Measurements from ENCODE around the gene FAM184B.
"Not testable (repeated sequence)": the region's sequence is repeated elsewhere in the genome, so short reads cannot be mapped to it uniquely, and the experiment has no call there.

FAM184B gene

DNA sequence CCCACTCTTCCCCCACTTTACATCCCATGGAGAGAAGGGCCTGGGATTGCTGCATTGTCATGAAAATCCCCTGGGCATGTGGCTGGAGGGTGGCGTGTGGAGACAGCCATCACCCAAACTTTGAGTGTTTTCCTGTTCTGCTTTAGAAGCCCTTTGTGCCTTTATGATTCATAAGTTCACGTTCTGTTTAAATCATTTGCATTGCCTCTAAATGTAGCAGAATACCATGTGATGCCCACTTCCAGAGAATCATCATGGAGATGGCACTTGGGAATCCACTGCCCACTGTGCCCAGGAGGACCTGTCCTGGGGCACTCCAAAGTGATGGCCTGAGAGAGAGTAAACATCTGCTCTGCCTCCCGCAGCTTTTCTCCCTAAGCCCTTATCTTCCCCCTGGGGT lies 114.2 kb downstream of the FAM184B start:
- Histone ChIP-seq H3K36me3 (no peaks in the 10 kb centered on the region), H3K27me3 (no peaks in the 10 kb centered on the region), H3K4me1 (ENCODE audit: control insufficient read depth in 1 of 2, insufficient read depth in 1 of 2, low read depth in 1 of 2, low read length in 1 of 2) (no peaks in the 10 kb centered on the region), H3K9me3 (no peaks in the 10 kb centered on the region), H3K27ac (no peak overlapping the region), H3K4me3 (ENCODE audit: low read depth in 1 of 2, low read length in 1 of 2) (no peak overlapping the region)
- TF ChIP-seq, protein P1, sequence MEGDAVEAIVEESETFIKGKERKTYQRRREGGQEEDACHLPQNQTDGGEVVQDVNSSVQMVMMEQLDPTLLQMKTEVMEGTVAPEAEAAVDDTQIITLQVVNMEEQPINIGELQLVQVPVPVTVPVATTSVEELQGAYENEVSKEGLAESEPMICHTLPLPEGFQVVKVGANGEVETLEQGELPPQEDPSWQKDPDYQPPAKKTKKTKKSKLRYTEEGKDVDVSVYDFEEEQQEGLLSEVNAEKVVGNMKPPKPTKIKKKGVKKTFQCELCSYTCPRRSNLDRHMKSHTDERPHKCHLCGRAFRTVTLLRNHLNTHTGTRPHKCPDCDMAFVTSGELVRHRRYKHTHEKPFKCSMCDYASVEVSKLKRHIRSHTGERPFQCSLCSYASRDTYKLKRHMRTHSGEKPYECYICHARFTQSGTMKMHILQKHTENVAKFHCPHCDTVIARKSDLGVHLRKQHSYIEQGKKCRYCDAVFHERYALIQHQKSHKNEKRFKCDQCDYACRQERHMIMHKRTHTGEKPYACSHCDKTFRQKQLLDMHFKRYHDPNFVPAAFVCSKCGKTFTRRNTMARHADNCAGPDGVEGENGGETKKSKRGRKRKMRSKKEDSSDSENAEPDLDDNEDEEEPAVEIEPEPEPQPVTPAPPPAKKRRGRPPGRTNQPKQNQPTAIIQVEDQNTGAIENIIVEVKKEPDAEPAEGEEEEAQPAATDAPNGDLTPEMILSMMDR (IDR thresholded peaks at IDR 0.05) = no peak

DNA sequence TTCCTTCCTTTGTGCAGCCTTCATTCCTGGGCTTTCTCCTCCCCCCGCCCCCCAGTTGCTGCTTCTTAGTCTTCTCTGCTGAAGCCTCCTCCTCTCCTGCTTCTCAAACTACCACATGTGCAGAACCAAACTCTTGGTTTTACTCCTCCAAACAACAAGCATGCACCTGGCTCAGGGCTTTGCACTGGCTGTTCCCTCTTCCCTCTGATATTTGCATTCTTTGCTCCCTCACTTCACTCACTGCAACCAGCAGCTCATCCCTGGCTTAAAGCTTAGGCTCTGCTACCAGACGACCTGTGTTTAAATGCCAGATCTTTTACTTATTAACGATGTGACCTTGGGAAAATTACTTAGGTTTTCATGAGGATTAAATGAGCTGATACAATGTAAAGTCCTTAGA lies 115.6 kb downstream of the FAM184B start:
- no peaks in the 10 kb centered on the region for H3K27me3 ChIP-seq
- H3K36me3 ChIP-seq = no peaks in the 10 kb centered on the region
- H3K4me3 ChIP-seq (ENCODE audit: low read depth in 1 of 2, low read length in 1 of 2) = no peak overlapping the region
- TF ChIP-seq, protein P1 (IDR thresholded peaks at IDR 0.05) = no peak
- H3K27ac ChIP-seq = no peak overlapping the region
- H3K9me3 ChIP-seq = no peaks in the 10 kb centered on the region
- no peaks in the 10 kb centered on the region for H3K4me1 ChIP-seq (ENCODE audit: control insufficient read depth in 1 of 2, insufficient read depth in 1 of 2, low read depth in 1 of 2, low read length in 1 of 2)

DNA sequence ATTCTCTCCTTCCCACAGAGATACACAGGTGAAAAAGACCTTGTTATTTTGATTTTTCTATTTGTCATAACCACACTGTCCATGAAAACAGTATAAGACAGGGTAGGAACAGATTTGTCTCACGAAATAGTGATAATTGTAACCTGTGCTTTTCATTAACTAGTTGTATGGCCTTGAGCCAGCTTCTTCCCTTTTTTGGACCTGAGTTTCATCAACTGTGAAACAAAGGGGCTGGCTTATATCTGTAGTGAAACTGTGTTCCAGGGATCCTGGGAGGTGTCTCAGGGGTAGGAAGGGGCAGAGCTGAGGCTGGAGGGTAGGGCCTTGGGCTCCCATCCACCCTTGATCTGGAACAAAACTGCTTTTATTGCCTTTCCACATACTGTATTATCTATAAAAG lies 116.1 kb downstream of the FAM184B start:
- Histone ChIP-seq H3K36me3 (no peaks in the 10 kb centered on the region), H3K27ac (no peak overlapping the region), H3K4me3 (ENCODE audit: low read depth in 1 of 2, low read length in 1 of 2) (no peak overlapping the region), H3K9me3 (no peaks in the 10 kb centered on the region), H3K27me3 (no peaks in the 10 kb centered on the region), H3K4me1 (ENCODE audit: control insufficient read depth in 1 of 2, insufficient read depth in 1 of 2, low read depth in 1 of 2, low read length in 1 of 2) (no peaks in the 10 kb centered on the region)
- TF ChIP-seq, protein P1 (IDR thresholded peaks at IDR 0.05) = no peak

DNA sequence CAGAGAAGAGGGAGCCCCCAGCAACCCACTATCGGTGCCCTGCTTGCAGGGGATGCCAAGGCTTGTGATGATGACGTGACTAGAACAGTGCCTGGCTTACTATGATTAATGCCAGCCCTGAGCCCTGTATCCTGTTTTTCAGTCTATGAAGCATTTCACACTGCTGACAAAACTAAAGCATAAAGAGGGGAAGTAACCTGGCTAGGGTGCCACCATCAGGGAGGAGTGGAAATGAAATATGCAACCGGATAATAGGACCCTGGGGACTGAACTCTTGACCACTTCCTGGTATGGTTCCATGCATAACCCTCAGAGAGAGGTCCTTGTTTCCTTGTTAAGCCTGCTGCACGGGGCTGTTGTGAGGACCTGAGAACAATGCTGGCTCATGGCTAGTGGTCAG lies 116.7 kb downstream of the FAM184B start:
- Histone ChIP-seq H3K36me3 (no peaks in the 10 kb centered on the region), H3K9me3 (no peaks in the 10 kb centered on the region), H3K27ac (no peak overlapping the region), H3K4me3 (ENCODE audit: low read depth in 1 of 2, low read length in 1 of 2) (no peak overlapping the region), H3K4me1 (ENCODE audit: control insufficient read depth in 1 of 2, insufficient read depth in 1 of 2, low read depth in 1 of 2, low read length in 1 of 2) (no peaks in the 10 kb centered on the region), H3K27me3 (no peaks in the 10 kb centered on the region)
- TF ChIP-seq, protein P1 (IDR thresholded peaks at IDR 0.05) = no peak

DNA sequence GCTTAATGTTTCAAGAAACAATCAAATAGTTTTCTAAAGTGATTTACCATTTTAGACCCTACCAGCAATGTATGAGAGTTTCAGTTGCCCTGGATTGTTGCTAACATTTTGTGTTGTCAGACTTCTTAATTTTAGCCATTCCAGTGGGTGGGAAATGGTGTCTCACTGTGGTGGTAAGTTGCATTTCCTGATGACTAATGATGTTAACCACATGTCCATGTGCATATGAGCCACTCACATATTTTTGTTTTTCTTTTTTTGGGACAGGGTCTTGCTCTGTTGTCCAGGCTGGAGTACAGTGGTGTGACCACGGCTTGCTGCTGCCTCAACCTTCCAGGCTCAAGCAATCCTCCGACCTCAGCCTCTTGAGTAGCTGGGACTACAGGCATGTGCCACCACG lies 118.7 kb downstream of the FAM184B start:
- Histone ChIP-seq H3K27me3 (no peaks in the 10 kb centered on the region), H3K4me3 (ENCODE audit: low read depth in 1 of 2, low read length in 1 of 2) (no peak overlapping the region), H3K9me3 (no peaks in the 10 kb centered on the region), H3K36me3 (no peaks in the 10 kb centered on the region), H3K27ac (no peak overlapping the region), H3K4me1 (ENCODE audit: control insufficient read depth in 1 of 2, insufficient read depth in 1 of 2, low read depth in 1 of 2, low read length in 1 of 2) (no peaks in the 10 kb centered on the region)
- TF ChIP-seq, protein P1 (IDR thresholded peaks at IDR 0.05) = no peak

DNA sequence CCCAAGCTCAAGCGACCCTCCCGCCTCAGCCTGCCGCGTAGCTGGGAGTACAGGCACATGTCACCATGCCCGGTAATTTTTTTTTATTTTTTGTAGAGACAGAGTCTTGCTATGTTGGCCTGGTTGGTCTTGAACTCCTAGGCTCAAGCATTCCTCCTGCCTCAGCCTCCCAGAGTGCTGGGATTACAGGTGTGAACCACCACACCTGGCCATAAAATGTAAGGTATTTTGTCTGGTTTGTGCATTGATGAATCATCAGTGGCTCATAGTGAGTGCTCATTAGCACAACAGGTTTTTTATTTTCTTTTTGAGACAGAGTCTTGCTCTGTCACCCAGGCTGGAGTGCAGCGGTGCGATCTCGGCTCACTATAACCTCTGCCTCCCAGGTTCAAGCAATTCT lies 122.2 kb downstream of the FAM184B start:
- H3K9me3 ChIP-seq; H3K27me3 ChIP-seq; H3K4me3 ChIP-seq (ENCODE audit: low read depth in 1 of 2, low read length in 1 of 2); H3K36me3 ChIP-seq; H3K4me1 ChIP-seq (ENCODE audit: control insufficient read depth in 1 of 2, insufficient read depth in 1 of 2, low read depth in 1 of 2, low read length in 1 of 2); H3K27ac ChIP-seq: not testable (repeated sequence)
